Measurements from ENCODE around the gene SARDH. TPM values are rescaled to one million over a fixed set of nuclear protein-coding genes. Genes with fewer than 3 reads are reported as not detected.

SARDH gene
- total RNA-seq, 6 experiments from 2014 or later = 67.3 to 183 (median 101) TPM

- ATAC-seq (no peak), DNase-seq (no peak)
- WGBS (ENCODE audit: insufficient coverage, low coverage, low lambda C conversion rate, missing lambda C conversion rate) = 71% methylated on average over 5 of the region's 11 CpGs
- Histone ChIP-seq H3K9me3 (no peaks in the 10 kb centered on the region), H3K27me3 (no peaks in the 10 kb centered on the region), H3K27ac (no peak overlapping the region), H3K36me3 (peaks cover 0 to 30% (median 3%) of the 10 kb centered on the region in 4 donors), H3K4me1 (peaks cover 0 to 20% (median 10%) of the 10 kb centered on the region in 4 donors), H3K4me3 (no peak overlapping the region)
- intact Hi-C loops (cut with DNase I) = loop anchor here in 1 of 2 donors (5.0 kb wide), 1 partner anchor 216 kb away; no protein-coding TSS in a partner anchor
- TF ChIP-seq CTCF (IDR thresholded peaks at IDR 0.05) (no peak), POLR2A (IDR thresholded peaks at IDR 0.05) (no peak)
Observed at GRCh38 chr9:133786371-133786753, 48.2 kb upstream of the SARDH start.

GRCh38 chr9:133785753-133786370 is 47.7 kb upstream of the SARDH start:
- Histone ChIP-seq H3K36me3 (peaks cover 0 to 26% (median 3%) of the 10 kb centered on the region in 4 donors), H3K27ac (no peak overlapping the region), H3K4me1 (peaks cover 0 to 20% (median 10%) of the 10 kb centered on the region in 4 donors), H3K27me3 (no peaks in the 10 kb centered on the region), H3K4me3 (no peak overlapping the region), H3K9me3 (no peaks in the 10 kb centered on the region)
- 90% methylated on average over 9 of the region's 16 CpGs for WGBS (ENCODE audit: insufficient coverage, low coverage, low lambda C conversion rate, missing lambda C conversion rate)
- no peak for TF ChIP-seq CTCF (IDR thresholded peaks at IDR 0.05)
- no peak for TF ChIP-seq POLR2A (IDR thresholded peaks at IDR 0.05)
- ATAC-seq (no peak), DNase-seq (peak in 1 of 3 donors; percentile 37)
- intact Hi-C loops (cut with DNase I) = loop anchor here in 1 of 2 donors (5.0 kb wide), 1 partner anchor 216 kb away; no protein-coding TSS in a partner anchor

GRCh38 chr9:133784731-133785561 is 46.8 kb upstream of the SARDH start:
- Histone ChIP-seq H3K4me1 (peaks cover 0 to 14% (median 6%) of the 10 kb centered on the region in 4 donors), H3K36me3 (peaks cover 0 to 22% (median 0%) of the 10 kb centered on the region in 4 donors), H3K27me3 (no peaks in the 10 kb centered on the region), H3K9me3 (no peaks in the 10 kb centered on the region), H3K27ac (no peak overlapping the region), H3K4me3 (no peak overlapping the region)
- ATAC-seq = no peak
- DNase-seq = peak in 1 of 3 donors; percentile 32
- intact Hi-C loops (cut with DNase I) = loop anchor here in 1 of 2 donors (5.0 kb wide), 1 partner anchor 217 kb away; no protein-coding TSS in a partner anchor
- 91% methylated on average over 10 of the region's 25 CpGs for WGBS (ENCODE audit: insufficient coverage, low coverage, low lambda C conversion rate, missing lambda C conversion rate)
- no peak for TF ChIP-seq CTCF (IDR thresholded peaks at IDR 0.05)
- no peak for TF ChIP-seq POLR2A (IDR thresholded peaks at IDR 0.05)

GRCh38 chr9:133783331-133783731 is 45.2 kb upstream of the SARDH start:
- no peaks in the 10 kb centered on the region for H3K9me3 ChIP-seq
- intact Hi-C loops (cut with DNase I) = no loop called here
- H3K4me3 ChIP-seq = no peak overlapping the region
- no peak overlapping the region for H3K27ac ChIP-seq
- WGBS (ENCODE audit: insufficient coverage, low coverage, low lambda C conversion rate, missing lambda C conversion rate) = 57% methylated on average over 2 of the region's 13 CpGs
- peaks cover 0 to 31% (median 5%) of the 10 kb centered on the region in 4 donors for H3K36me3 ChIP-seq
- DNase-seq = peak in 1 of 3 donors; percentile 53
- H3K27me3 ChIP-seq = no peaks in the 10 kb centered on the region
- no peaks in the 10 kb centered on the region for H3K4me1 ChIP-seq
- peak in 2 of 4 donors; percentile 7 to 12 for ATAC-seq
- TF ChIP-seq POLR2A (IDR thresholded peaks at IDR 0.05) = no peak

Data from right lobe of liver (tissue), 6 donors.